Cardiac fibroblast (primary cell): Measurements from ENCODE around the gene UBE2C.
A peak's percentile ranks its signal among the peaks of the same experiment; 100 is the strongest.

ENCODE experiments used
- DNase-seq, 2 donors: peaks; one replicate each; pipeline versions ENCODE4 v3.0.0 to v3.0.0-alpha.2; 2010; ENCODE audit warnings: low read depth in 2 of 2
- H3K4me3 ChIP-seq, 2 donors: replicated peaks in 1 of 2; 1 replicate in 1 of 2; 2 replicates in 1 of 2; pipeline ENCODE4 v1.5.1; 2011; ENCODE audit warnings: low read depth in 2 of 2, low read length in 2 of 2, mild to moderate bottlenecking in 2 of 2, moderate library complexity in 1 of 2
- TF ChIP-seq, protein P1 (sequence below): IDR thresholded peaks from one replicate; pipeline ENCODE4 v1.5.1; 2011; ENCODE audit warnings: low read depth, mild to moderate bottlenecking, low read length, inconsistent platforms

The UBE2C gene

DNA sequence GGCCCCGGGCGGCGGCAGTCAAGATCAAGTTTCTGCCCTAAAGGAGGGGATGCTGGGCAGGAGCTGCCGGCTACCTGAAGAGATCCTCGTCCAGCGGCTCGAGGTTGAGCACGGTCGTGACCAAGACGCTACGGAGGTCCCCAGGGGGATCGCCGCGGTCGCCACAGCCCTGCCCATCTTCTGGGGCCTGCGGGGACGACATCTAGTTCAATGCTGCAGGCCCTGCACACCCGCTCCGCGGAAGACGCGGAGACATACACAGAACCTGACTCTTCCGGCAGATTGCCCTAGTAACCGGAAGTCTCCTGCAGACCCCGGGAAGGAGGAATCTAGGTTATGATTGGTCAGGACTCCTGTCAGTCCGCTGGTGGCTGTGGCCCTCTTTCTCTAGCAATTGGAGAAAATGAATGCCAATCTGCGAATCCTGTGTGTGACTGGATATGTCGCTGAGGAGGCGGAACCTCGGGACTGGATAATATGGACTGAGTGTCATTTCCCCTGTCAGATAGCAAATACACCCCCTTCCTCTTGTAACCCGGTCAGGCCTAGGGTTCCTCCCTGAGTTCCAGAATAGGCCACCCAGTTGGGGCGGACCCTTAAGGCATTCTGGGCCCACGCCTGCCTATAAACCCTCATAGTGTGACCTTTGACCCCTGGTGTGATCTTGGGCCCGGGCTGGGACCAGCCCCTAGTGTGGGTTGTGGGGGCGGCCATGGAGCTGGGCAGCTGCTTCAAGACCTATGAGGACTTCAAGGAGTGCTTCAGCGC is 44.9 kb downstream of the UBE2C start, which contains the start of the genes ACOT8 and ZSWIM3:
TSS of gene ACOT8 (minus strand) at position 279 of the 768 bp plus-strand sequence. CDS start at position 202, 77 bp downstream.
TSS of gene ZSWIM3 (plus strand) at position 501 of the 768 bp plus-strand sequence. CDS start at position 713, 212 bp downstream.
- TF ChIP-seq, protein P1, sequence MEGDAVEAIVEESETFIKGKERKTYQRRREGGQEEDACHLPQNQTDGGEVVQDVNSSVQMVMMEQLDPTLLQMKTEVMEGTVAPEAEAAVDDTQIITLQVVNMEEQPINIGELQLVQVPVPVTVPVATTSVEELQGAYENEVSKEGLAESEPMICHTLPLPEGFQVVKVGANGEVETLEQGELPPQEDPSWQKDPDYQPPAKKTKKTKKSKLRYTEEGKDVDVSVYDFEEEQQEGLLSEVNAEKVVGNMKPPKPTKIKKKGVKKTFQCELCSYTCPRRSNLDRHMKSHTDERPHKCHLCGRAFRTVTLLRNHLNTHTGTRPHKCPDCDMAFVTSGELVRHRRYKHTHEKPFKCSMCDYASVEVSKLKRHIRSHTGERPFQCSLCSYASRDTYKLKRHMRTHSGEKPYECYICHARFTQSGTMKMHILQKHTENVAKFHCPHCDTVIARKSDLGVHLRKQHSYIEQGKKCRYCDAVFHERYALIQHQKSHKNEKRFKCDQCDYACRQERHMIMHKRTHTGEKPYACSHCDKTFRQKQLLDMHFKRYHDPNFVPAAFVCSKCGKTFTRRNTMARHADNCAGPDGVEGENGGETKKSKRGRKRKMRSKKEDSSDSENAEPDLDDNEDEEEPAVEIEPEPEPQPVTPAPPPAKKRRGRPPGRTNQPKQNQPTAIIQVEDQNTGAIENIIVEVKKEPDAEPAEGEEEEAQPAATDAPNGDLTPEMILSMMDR, result no peak
- DNase-seq, result peak; percentile 100
- peak within 1 kb of the TSS; percentile 86 to 95 for H3K4me3 ChIP-seq

DNA sequence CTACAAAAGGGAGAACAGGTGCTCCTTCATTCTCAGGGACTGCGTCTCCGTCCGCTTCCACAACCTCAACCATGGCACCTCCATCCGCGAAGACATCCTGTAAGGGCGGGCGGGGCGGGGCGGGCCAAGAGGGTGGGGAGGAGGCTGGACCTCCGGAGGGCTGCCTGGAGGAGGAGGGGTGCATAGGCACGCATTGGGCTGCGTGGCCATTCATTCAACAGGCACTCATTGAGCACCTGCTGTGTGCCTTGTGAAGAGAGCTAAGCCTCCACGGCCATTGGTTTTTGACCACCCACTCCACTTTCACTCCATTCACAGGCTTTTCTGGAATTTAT is 45.4 kb downstream of the UBE2C start:
- H3K4me3 ChIP-seq, result peak overlapping the region; percentile 63 to 86
- DNase-seq, result no peak
- TF ChIP-seq, protein P1, result no peak

DNA sequence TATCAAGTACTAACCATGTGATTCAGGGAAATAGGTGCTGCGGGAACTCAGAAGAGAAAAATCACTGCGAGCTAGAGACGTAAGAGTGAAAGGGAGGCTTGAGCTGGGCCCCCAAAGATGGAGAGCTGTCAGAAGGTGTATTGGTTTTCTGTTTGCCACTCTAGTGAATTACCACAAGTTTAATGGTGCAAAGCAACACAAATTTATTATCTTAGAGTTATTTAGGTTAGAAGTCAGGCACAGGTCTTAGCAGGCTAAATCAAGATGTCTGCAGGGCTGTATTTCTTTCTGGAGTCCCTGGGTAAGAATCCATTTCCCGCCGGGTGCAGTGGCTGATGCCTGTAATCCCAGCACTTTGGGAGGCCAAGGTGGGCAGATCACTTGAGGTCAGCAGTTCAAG is 47.5 kb downstream of the UBE2C start:
- no peak overlapping the region for H3K4me3 ChIP-seq
- TF ChIP-seq, protein P1, result no peak
- DNase-seq, result no peak

DNA sequence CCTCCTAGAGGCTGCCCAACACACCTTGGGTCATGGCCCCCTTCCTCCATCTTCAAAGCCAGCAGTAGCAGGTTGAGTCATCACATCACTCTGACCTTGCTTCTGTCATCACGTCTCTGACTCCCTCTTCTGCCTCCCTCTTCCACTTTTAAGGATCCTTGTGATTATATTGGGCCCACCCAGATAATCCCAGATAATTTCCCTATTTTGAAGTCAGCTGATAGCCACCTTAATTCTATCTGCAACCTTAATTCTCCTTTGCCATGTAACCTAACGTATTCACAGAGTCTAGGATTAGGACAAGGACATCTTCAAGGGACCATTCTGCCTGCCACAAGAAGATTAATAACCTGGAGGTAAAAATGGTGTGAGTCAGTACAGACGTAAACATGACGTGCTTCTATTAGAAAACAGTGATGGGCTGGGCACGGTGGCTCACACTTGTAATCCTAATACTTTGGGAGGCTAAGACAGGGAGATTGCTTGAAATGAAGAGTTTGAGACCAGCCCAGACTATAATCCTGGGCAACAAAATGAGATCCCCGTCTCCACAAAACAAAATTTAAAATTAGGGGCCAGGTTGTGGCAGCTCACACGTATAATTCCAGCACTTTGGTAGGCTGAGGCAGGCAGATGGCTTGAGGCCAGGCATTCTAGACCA is 48.2 kb downstream of the UBE2C start:
- TF ChIP-seq, protein P1, result no peak
- H3K4me3 ChIP-seq, result no peak overlapping the region
- no peak for DNase-seq

DNA sequence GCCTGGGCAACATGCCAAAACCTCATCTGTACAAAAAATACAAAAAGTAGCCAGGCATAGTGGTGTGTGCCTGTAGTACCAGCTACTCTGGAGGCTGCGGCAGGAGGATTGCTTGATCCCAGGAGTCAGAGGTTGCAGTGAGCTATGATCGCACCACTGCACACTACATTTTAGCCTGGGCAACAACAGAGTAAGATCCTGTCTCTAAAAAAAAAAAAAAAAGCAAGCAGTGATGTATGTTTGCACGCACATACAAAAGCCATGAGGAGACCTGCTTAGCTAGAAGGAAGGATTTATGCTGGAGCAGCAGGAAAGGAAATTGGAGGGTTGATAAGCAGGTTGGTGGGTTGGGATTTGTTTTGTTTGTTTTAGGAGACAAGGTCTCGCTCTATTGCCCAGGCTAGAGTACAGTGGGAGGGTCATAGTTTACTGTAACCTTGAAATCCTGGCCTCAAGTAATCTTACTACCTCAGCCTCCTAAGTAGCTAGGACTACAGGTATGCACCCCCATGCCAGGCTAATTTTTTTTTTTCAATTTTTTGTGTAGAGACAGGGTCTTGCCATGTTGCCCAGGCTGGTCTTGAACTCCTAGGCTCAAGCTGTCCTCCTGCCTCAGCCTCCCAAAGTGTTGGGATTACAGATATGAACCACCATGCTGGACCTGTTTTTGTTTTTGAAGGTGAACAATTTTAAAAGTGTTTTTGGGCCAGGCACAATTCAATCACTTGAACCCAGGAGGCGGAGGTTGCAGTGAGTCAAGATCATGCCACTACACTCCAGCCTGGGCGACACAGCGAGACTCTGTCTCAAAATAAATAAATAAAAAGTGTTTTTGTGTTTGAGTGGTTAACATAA is 49.0 kb downstream of the UBE2C start:
- TF ChIP-seq, protein P1, result no peak

More for the DNA sequence above, 49.0 kb downstream of the UBE2C start:
- peak in 1 of 2 donors; percentile 30 for DNase-seq
- H3K4me3 ChIP-seq, result no peak overlapping the region
